ENCODE measurements around the gene SEC14L1.
"Not testable (repeated sequence)": the region's sequence is repeated elsewhere in the genome, so short reads cannot be mapped to it uniquely, and the experiment has no call there.

SEC14L1 gene

GRCh38 chr17:77140878-77141767 is at the start of gene SEC14L1:
TSS of gene SEC14L1 (plus strand) at chr17:77140969. CDS start at chr17:77143597, 2,628 bp downstream.
- DNase-seq (ENCODE audit: low read depth): no peak

GRCh38 chr17:77092025-77092424 is 48.7 kb upstream of the SEC14L1 start:
- no peak for DNase-seq (ENCODE audit: low read depth)

- DNase-seq (ENCODE audit: low read depth): no peak
Observed at GRCh38 chr17:77095461-77095860, 45.3 kb upstream of the SEC14L1 start.

GRCh38 chr17:77096570-77097214 is 44.1 kb upstream of the SEC14L1 start:
- DNase-seq (ENCODE audit: low read depth): no peak

GRCh38 chr17:77097631-77098180 is 43.1 kb upstream of the SEC14L1 start:
- DNase-seq (ENCODE audit: low read depth): no peak

GRCh38 chr17:77098884-77099545 is 41.8 kb upstream of the SEC14L1 start:
- no peak for DNase-seq (ENCODE audit: low read depth)

- DNase-seq (ENCODE audit: low read depth): no peak
Observed at GRCh38 chr17:77099997-77100396, 40.8 kb upstream of the SEC14L1 start.

- no peak for DNase-seq (ENCODE audit: low read depth)
Observed at GRCh38 chr17:77101521-77102410, 39.0 kb upstream of the SEC14L1 start.

GRCh38 chr17:77102411-77103134 is 38.2 kb upstream of the SEC14L1 start:
- DNase-seq (ENCODE audit: low read depth): not testable (repeated sequence)

GRCh38 chr17:77105706-77106105 is 35.1 kb upstream of the SEC14L1 start:
- DNase-seq (ENCODE audit: low read depth): no peak

- DNase-seq (ENCODE audit: low read depth): no peak
Observed at GRCh38 chr17:77106874-77107358, 33.9 kb upstream of the SEC14L1 start.

GRCh38 chr17:77107506-77108433 is 33.0 kb upstream of the SEC14L1 start:
- peak; percentile 53 for DNase-seq (ENCODE audit: low read depth)

- DNase-seq (ENCODE audit: low read depth): no peak
Observed at GRCh38 chr17:77109159-77109759, 31.5 kb upstream of the SEC14L1 start.

- no peak for DNase-seq (ENCODE audit: low read depth)
Observed at GRCh38 chr17:77109764-77110359, 30.9 kb upstream of the SEC14L1 start.

GRCh38 chr17:77111165-77111933 is 29.4 kb upstream of the SEC14L1 start:
- not testable (repeated sequence) for DNase-seq (ENCODE audit: low read depth)

GRCh38 chr17:77111934-77112296 is 28.9 kb upstream of the SEC14L1 start:
- DNase-seq (ENCODE audit: low read depth): no peak

- no peak for DNase-seq (ENCODE audit: low read depth)
Observed at GRCh38 chr17:77115510-77115909, 25.3 kb upstream of the SEC14L1 start.

GRCh38 chr17:77115947-77116346 is 24.8 kb upstream of the SEC14L1 start:
- no peak for DNase-seq (ENCODE audit: low read depth)
